NAMALWA (cell line): ENCODE data around the gene ALKBH1.
"Not testable (repeated sequence)": the region's sequence is repeated elsewhere in the genome, so short reads cannot be mapped to it uniquely, and the experiment has no call there.

Experiments
- DNase-seq: peaks from one replicate; pipeline ENCODE4 v3.0.0-alpha.2; 2015; ENCODE audit warnings: low spot score

ALKBH1 gene

DNA sequence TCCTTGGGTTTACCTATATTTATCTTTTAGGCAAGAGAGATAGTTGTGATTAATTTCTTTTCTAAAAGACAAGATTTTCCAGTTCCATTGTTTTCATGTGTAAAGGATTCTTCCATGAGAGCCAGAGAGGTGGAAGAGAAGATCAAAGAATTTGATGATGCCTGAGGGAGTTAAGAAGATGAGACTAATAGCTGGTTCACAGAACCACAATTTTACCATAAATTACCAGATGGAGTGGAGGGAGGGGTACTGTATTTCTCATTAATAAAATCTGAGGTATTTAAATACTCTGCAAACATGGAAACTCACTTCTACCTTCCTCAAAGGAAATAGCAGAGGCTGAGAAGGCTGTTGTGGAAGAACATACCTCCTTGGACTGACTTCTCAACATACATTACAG is 34.6 kb downstream of the ALKBH1 start:
- DNase-seq, result no peak

DNA sequence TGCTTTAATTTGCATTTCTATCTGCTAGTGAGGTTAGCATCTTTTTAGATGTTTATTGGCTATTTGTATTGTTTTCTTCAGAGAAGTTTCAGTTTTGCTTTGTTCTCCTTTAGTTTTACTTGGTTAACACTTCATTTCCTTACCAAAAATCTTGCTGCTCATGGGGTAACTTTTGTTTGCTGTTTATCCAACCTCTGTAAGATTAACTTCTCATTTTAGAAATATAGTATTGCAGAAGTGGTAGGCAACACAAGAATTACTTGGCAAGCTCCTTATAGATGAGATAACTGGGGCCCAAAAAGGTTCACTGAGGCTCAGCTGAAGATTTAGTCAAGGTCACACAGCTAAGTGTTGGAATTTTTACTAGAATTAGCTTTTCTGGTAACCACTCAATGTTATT is 40.5 kb downstream of the ALKBH1 start:
- no peak for DNase-seq

DNA sequence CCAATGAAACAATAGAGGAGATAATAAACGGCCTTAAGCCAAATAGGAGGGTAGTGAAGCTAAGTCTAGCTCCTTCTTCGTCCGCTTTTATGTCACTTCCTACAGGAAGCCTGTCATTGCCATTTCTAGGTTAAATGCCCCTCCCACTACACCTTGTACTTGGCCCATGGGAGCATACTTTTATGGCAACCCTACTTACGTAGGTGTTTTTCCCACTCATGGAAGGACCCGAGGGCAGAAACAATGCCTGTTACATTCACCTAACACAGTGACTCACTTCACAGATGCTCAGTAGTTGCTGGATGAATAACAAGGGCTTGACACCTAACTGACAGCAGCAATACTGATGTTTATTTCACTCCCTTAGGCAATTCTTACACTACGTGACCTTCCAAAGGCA is 44.5 kb downstream of the ALKBH1 start:
- DNase-seq, result no peak

DNA sequence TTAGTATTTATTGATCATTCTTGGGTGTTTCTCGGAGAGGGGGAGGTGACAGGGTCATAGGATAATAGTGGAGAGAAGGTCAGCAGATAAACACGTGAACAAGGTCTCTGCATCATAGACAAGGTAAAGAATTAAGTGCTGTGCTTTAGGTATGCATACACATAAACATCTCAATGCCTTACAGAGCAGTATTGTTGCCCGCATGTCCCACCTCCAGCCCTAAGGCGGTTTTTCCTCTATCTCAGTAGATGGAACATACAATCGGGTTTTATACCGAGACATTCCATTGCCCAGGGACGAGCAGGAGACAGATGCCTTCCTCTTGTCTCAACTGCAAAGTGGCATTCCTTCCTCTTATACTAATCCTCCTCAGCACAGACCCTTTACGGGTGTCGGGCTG is 46.3 kb downstream of the ALKBH1 start:
- not testable (repeated sequence) for DNase-seq

DNA sequence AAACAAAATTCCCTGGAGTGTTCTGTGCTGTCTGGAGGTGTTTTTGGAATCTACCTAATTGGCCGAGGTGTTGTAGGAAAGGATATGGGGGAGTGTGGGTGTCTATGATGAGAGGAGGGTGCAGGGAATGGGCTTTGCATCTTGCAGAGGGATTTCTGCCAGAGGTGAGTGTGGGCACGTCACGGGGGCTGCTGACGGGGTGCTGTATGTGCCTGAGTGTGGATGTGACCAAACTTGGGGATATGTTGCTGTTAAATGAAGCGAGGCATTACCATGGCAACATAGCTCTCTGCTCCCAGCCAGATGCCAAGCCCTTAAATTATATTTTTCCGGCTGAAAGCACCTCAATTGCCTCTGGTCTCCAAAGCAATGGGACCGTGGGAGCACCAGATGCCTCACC is 47.1 kb downstream of the ALKBH1 start:
- no peak for DNase-seq

DNA sequence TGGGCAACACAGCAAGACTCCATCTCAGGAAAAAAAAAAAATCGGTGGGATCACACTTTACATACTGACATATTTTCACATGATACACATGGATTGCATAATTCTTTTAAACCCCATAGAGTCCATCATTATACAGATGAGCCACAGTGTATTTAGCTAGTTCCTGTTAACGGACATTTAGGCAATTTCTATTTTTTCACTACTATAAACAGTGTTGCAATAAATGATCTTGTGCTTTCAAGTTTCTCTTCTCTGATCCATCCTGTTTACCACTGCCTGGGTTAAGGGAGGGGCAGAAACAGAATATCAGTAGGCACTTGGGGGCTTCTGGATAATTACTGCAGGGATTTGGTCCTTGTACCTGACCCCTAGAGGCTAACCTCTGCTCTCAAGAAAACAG is 48.0 kb downstream of the ALKBH1 start:
- DNase-seq, result no peak

DNA sequence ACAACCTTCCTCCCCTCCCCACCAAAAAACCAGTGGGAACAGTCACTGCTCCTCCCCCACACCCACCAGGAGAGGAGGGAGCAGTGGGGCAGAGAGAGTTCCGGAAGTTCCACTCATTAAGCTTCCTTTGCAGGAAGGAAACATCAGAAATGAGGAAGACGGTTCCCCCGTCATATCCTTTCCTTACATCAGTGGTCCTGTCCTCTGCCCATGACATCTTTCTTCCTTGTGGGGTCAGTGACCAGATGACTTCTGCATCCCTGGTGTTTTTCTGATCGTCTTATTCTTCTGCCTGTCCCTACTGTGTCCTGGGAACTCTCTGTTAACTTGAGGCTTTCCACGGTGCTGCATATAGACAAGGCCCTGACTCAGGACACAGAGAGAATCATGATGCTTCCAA is 50.5 kb downstream of the ALKBH1 start:
- no peak for DNase-seq

DNA sequence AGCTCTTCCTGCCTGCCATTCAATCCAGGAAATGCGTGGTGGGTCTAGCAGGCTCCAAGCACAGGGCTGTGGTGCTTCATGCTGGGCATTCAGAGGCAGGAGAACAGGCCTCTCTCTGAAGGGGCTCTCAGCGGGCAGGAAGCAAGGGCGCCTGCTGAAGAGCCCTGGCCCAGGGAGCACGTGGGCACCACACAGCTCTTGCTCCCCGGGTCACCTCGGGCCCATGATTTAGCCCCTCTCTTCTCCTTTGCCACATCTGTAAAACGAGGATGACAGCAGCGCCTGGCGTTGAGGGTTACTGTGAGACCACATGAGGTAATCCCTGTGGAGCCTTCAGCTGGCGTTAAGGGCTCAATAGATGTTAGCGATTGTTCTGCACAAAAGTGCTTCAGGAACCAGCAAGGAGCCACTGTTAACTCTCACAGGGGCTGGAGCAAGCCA is 53.8 kb downstream of the ALKBH1 start:
- DNase-seq, result no peak

DNA sequence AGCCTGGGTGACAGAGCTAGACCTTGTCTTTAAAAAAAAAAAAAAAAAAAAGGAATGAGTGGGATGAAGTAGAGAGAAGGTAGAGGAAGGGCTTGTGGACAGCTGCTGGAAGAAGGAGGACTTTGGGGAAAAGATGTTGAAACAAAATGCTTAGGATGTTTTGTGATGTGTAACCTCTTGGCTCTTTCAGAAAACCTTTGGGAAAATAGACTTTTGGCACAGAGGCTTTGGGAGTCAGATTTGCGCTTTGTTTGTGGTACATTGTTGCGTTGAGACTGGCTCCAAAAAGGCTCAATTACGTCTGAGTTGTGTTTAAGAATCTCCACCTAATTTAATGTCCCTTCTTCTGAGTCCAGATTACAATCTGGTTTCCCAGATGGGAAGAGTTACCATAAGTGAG is 58.5 kb downstream of the ALKBH1 start:
- no peak for DNase-seq

DNA sequence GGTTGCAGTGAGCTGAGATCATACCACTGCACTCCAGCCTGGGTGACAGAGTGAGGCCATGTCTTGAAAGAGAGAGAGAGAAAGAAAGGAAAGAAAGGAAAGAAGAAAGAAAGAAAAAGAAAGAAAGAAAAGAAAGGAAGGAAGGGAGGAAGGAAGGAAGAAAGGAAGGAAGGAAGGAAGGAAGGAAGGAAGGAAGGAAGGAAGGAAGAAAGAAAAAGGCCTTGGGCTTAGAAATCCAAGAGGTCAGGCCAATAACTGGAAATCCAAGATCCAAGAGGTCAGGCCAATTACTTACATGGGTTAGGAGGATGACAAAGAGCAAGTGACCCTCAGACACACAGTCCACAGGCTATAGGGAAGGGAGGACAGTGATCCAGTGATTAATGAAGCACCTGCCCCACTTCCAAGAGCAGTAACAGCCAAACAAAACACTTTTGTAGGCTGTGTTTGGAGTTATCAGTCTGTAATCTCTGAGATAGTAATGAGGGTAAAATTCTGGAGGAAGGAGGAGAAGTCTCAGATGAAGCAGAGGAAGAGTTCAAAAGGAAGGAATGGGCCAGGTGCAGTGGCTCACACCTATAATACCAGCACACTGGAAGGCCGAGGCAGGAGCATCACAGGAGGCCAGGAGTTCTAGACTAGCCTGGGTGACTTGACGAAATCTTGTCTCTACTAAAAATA is 59.2 kb downstream of the ALKBH1 start:
- no peak for DNase-seq

DNA sequence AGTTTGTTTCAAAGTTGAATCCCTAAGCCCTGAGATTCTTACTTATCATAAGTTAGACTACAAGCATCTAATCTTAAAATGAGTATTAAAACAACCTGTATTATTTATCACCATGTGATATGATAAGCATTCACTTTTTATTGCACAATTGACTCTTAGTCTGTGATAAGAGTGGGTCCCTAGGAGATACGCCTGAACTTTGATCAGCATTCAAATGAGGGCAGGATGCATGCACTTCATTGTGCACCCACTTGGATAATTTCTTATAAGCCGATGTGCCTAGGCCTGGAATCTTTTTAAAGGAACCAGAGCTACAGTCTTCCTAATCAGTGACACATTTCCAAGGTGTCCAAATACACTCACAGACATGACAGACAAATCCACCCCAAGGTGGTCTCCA is 60.0 kb downstream of the ALKBH1 start:
- DNase-seq, result no peak

DNA sequence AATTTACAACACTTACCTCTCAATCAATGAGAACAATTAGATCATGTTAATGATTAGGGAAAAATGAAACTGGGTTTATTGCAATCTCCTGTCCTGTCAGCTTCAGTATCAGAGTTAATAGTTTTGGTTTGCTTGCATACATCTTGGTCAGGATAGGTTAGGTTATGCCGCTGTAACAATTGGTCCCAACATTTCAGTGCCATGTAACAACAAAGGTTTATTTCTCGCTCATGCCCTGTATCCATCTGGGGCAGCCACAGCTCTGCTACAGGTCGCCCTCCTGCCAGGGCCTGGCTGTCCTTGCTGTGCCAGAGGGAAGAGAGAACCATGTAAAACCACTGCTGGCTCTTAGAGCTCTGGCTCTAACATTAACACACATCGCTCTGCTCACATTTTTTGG is 60.9 kb downstream of the ALKBH1 start:
- no peak for DNase-seq

DNA sequence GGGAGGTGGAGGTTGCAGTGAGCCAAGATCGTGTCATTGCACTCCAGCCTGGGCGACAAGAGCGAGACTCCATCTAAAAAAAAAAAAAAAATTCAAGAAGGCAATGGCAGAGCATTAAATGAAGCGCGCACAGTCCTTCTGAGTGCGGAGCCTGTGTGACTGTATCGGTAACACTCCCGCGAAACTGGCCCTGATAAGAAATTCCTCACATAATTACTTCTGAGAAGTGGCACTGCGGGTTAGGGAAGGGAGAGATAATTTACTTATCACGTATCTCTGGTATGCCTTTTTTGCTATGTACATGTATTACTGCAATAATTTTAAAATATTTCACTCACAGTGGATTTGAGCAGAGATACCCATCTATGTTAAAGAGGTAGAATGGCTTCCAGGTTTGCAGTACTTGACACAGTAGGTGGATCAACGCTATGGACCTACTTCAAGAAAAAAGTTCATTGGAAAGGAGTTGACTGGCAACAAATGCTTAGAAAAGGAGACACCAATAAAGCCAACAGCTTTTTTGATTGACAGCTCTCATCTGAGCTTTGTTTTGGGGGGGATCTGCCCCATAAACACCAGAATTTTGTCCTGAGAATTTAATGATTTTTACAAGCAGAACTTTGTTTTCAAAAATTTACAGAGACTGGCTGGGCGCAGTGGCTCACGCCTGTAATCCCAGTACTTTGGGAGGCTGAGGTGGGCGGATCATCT is 62.1 kb downstream of the ALKBH1 start:
- DNase-seq, result no peak

DNA sequence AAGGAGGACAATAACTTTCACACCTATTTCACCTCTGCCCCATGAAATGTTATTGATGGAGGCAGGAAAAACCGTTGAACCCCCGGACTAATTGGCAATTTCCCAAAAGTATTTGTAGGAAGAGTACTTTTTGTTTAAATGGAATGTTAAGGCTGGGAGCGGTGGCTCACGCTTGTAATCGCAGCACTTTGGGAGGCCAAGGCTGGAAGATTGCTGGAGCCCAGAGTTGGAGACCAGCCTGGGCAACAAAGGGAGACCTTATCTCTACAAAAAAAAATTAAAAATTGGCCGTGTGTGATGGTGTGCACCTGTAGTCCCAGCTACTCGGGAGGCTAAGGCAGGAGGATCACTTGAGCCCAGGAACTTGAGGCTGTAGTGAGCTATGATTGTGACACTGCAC is 65.4 kb downstream of the ALKBH1 start:
- DNase-seq, result no peak

DNA sequence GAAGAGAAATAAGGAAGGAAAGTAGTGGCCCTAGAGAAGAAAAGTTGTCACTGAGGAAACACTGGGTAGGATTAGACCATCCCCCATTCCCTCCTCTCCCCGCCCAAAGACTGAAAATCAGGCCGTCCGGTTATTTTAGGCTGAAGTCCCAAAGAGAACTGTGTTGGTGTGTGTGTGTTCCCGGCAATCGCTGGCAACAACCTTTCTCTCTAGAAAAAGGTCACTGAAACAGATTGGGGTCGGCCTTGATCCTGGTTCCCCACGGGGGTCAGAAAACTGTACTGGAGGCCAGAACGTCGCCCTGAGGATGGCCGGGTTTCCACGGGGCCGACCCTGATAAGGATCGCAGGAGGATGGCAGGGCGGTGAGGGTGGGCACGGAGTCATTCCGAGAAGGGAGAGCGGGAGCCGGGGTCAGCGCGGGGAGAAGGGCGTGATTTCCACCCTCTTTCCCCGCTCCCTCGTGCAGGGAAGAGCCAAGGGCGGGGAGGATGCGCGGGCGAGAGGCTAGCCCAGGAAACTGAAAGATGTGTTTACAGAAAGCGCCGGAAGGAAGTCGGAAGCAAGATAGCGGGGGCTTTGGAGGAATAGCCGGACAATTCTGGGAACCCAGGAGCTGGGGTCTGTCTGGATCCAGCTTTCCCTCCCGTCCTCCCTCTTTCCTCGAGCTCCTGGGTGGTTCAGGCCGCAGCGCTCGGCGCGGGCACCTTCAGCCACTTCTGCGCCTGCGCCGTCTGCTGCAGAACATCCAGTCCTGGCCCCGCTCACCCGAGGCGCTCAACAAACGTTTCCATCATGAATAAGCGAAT is 66.1 kb downstream of the ALKBH1 start:
- DNase-seq, result peak; percentile 40

DNA sequence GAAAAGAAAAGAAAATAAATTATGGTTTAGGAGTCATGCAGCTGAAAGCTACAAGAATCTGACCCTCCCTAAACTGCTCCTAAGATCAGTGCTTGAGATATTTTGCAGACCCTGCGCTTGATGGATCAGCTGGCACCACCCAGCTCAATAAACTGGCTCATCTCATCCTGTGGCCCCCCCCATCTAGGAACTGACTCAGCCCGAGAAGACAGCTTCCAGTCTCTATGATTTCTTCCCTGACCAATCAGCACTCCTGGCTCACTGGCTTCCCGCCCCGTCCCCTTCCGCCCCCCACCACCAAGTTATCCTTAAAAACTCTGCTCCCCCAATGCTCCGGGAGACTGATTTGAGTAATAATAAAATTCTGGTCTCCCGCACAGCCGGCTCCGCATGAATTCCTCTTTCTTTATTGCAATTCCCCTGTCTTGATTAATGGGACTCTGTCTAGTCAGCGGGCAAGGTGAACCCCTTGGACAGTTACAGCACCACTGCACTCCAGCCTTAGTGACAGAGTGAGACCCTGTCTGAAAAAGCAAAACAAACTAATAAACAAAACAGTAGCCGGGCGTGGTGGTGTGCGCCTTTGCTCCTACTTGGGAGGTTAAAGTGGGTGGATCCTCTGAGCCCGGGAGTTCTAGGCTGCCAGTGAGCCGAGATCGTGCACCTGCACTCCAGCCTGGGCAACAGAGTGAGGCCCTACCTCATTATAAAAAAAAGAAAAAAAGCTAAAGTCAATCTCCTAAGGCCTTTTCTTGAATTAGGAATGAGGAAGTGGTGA is 66.9 kb downstream of the ALKBH1 start:
- peak; percentile 43 for DNase-seq

DNA sequence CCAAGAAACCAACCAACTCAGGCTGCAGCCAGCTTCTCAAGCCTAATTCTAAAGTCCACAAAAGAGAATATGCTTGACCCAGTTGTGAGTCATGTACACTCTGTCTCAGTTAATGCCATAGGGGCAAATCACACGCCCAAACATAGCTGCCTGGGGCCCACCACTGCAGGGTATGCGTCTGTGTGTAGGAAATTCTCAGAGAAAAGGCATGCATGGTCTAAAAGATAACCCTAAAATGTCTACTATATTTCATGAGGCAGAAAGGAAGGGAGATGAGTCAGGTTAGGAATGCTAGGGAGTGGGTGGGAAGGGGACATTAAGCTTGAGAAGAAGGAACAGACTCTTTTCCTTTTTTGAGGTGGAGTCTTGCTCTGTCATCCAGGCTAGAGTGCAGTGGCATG is 69.1 kb downstream of the ALKBH1 start:
- DNase-seq, result no peak

DNA sequence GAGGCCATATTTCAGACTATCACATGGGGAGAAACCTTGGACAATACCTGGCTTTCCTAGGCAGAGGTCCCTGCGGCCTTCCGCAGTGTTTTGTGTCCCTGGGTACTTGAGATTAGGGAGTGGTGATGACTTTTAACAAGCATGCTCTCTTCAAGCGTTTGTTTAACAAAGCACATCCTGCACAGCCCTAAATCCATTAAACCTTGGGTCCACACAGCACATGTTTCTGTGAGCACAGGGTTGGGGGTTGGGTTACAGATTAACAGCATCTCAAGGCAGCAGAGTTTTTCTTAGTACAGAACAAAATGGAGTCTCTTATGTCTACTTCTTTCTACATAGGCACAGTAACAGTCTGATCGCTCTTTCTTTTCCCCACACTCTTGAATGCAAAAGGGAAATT is 72.0 kb downstream of the ALKBH1 start:
- not testable (repeated sequence) for DNase-seq

DNA sequence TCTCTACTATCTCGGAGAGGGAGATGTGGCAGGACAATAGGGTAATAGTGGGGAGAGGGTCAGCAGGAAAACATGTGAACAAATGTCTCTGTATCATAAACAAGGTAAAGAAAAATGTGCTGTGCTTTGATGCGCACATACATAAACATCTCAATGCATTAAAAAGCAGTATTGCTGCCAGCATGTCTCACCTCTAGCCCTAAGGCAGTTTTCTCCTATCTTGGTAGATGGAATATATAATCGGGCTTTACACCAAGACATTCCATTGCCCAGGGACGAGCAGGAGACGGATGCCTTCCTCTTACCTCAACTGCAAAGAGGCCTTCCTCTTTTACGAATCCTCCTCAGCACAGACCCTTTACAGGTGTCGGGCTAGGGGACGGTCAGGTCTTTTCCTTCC is 72.4 kb downstream of the ALKBH1 start:
- not testable (repeated sequence) for DNase-seq

DNA sequence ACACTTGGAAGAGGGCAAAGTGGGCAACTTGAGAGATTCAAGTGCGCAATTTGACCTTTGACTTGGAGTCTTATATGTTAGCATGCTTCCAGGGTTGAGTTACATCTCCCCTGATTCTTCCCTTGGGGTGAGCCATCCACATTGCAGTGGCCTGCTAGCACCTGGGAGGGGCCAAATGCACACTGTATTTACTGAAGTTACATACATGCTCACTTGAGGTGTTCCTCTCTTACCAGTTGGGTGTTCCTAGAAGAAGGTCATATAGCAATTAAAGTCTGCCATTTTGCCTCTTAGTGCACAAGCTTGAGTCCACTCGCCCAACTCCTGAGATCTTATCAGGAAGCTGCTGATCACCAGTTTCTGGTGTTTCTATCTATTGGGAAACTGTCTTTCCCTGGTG is 77.7 kb downstream of the ALKBH1 start:
- no peak for DNase-seq

DNA sequence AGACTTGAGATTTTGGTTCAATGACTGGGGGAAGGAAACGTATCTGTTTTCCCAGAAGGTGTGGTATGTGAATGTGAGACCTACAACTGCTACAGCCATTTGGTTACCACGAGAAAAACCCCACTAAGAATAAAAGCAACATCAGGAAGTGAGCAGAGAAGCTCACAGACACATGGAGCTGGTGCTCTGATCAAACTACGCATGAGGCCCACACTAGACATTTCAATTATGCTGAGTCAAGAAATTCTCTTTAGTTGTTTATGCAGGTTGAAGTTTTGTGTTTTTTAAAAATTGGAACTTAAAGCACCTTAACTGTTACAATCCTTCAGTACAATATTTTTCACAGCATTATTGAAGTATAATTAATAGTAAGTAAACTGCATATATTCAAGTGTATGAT is 82.5 kb downstream of the ALKBH1 start:
- no peak for DNase-seq

DNA sequence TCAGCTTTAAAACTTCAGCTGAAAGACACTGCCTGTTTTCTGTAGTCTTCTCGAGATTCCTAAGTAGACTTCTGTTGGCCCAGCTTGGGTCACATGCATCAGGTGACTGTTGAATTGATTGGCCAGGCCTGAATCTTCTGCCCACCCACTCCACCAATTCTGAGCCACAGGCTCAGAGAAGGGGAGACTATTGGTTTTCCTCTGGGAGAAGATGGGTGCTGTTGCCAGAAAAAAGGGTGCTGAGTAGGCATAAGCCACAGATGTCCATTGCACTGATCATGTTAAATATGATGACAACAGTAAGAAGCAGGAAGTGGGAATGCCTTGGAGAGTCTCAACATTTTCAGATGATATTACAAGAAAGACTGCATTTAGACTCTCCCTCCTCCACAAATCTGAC is 84.6 kb downstream of the ALKBH1 start:
- no peak for DNase-seq
